Dendritic cell treated with granulocyte-macrophage colony-stimulating factor and Interleukin-4, amounts not matched to agents 40 ng/mL and 50 ng/mL, for 4 days (primary cell): ENCODE data around the gene CDC42EP3.

Experiments
- H3K27ac Mint-ChIP-seq: one replicate; pipeline ENCODE4 v1.8.0; 2022; ENCODE audit warnings: mild to moderate bottlenecking, mixed read lengths
- H3K27me3 Mint-ChIP-seq: one replicate; pipeline ENCODE4 v1.8.0; 2022; ENCODE audit warnings: mild to moderate bottlenecking, mixed read lengths
- H3K36me3 Mint-ChIP-seq: one replicate; pipeline ENCODE4 v1.8.0; 2022; ENCODE audit warnings: low read depth, mixed read lengths
- H3K4me1 Mint-ChIP-seq: one replicate; pipeline ENCODE4 v1.8.0; 2022; ENCODE audit warnings: low read depth, mixed read lengths
- H3K4me3 Mint-ChIP-seq: one replicate; pipeline ENCODE4 v1.8.0; 2022; ENCODE audit warnings: mild to moderate bottlenecking, moderate library complexity, mixed read lengths
- H3K9me3 Mint-ChIP-seq: one replicate; pipeline ENCODE4 v1.8.0; 2022; ENCODE audit warnings: mixed read lengths
- intact Hi-C: fragments of 100-400 bp; cut with micrococcal nuclease; formaldehyde crosslinking; loops from one replicate; pipeline ENCODE4 v1.15.0; 2022

Gene CDC42EP3, protein sequence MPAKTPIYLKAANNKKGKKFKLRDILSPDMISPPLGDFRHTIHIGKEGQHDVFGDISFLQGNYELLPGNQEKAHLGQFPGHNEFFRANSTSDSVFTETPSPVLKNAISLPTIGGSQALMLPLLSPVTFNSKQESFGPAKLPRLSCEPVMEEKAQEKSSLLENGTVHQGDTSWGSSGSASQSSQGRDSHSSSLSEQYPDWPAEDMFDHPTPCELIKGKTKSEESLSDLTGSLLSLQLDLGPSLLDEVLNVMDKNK

DNA sequence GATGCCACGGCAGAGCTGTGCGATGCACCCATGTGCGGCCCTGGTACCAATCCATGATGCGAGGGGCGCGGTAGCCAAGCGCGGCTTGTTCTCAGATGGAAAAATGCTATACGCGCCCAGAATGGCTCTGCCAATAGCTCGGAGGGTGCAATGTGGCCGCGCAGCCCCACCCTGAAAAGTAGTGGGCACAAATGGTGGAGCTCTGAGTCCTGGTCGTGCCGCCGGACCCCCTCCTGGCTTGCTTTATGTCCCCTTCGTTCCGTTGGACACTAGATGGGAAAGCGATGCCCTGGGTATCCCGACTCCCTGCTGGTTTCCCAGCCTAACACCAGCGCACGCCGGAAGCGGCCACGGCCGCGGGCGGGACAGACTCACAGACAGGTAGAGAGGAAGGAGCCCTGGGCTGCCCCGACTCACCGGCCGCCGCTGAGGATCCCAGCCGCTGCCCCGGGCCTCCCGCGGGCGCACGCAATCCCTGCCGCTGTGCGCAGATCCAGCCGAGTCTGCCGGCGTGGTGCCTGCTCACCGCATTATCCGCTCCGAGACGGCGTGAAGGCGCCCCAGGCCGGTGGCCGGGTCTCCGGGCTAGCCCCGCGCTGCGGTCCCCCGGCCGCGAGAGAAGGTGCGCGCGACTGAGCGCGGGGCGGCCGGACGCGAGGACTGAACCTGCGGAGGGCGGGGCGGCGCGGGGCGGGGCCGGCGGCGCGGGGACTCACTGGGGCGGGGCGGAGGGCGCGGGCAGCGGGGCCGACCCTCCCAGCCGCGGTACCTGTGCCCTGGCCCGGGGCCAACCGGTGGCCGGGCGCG lies at the start of gene CDC42EP3:
TSS of gene CDC42EP3 (minus strand) at position 634 of the 807 bp plus-strand sequence. CDS start 25,055 bp downstream, outside the sequence.
- H3K4me1 Mint-ChIP-seq: peaks cover 47% of the 10 kb centered on the region
- peak within 1 kb of the TSS; percentile 91 for H3K4me3 Mint-ChIP-seq
- no peaks in the 10 kb centered on the region for H3K27me3 Mint-ChIP-seq
- intact Hi-C loops: loop anchor here (5.0 to 10.0 kb wide), 3 partner anchors 34 to 204 kb away; no protein-coding TSS in a partner anchor
- no peaks in the 10 kb centered on the region for H3K9me3 Mint-ChIP-seq
- peaks cover 19% of the 10 kb centered on the region for H3K36me3 Mint-ChIP-seq
- H3K27ac Mint-ChIP-seq: peak within 1 kb of the TSS; percentile 89

DNA sequence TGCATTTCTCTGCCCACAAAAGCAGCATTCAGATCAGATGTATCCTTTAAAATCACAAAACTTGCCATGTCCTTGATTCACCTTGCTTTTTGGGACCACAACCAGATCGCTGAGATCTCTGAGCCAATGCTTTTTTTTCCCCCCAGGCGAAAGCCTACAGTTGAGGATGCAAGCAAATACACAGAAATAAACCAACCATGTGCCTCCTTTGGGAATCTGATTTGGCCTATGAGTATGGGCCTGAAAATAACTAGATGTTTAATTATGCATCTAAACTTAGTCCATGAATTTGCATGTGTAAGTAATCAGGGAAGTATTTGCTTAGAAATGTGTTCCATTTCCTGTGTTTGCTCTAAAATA lies 49.7 kb upstream of the CDC42EP3 start:
- Mint-ChIP-seq H3K9me3 (peaks cover 4% of the 10 kb centered on the region), H3K27me3 (no peaks in the 10 kb centered on the region), H3K36me3 (no peaks in the 10 kb centered on the region), H3K4me3 (no peak overlapping the region), H3K4me1 (peaks cover 9% of the 10 kb centered on the region), H3K27ac (no peak overlapping the region)
- intact Hi-C loops: no loop called here

DNA sequence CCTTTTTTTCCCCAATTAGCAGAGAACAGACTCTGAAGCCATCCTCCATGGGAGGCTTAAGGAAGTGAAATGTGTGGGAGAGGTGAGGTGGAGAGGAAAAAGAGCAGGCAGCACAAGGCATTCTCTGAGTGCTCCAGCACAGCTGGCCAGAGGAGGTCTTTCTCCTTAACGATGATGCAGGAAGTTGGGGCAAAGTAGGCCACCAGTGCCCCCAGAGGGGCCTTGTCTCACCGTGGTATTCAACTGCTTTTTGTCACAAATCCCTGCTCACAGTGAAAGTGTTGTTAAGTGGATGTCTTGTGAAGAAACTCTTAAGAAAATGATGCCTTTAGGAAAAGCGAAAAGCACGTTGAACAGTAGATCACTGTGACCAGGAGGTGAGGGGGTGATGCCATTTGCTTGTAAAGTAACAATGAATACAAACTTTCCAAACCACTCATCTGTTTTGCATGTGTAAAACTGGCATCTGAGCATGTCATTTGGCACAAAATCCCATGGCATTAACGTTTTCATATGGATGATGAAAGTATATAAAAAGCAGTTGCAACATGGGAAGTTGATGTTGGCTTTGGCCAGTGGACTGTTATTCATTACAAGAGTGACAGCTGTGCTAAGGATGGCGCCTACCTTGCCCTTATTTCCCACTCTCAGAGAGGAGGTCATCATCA lies 49.2 kb upstream of the CDC42EP3 start:
- Mint-ChIP-seq H3K27me3 (no peaks in the 10 kb centered on the region), H3K4me1 (peaks cover 9% of the 10 kb centered on the region), H3K4me3 (no peak overlapping the region), H3K27ac (no peak overlapping the region), H3K36me3 (no peaks in the 10 kb centered on the region), H3K9me3 (peaks cover 9% of the 10 kb centered on the region)
- intact Hi-C loops: no loop called here

DNA sequence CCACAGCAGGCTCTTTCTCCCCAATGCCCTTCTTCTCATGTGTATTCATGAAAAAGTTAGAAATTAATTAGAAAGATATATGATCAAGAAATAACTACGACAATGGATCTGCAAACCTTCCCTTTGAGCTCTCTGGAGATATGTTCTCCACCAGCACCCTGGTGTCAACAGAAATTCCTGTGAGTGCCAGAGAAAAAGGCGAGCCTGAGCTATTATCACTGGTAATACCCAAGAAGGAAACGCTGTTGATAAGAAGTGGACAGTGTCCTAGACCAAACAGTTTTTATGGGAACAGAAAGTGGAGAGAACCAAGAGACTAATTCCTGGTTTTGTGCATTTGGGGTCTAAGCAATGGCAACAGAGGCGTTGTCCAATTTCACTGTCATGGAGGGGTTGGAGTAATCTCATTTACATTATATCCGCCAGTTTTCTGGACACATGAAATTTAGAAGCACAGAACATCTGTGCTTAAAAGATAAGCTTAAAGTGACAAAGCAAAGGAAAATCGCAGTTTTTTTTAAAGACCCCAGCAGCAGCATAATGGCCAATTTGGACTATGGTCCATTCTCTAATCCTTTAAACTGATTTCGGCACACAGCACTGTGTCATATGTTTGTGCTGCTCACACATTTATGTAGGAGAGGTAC lies 47.2 kb upstream of the CDC42EP3 start:
- H3K9me3 Mint-ChIP-seq: peaks cover 13% of the 10 kb centered on the region
- H3K4me1 Mint-ChIP-seq: peaks cover 9% of the 10 kb centered on the region
- H3K36me3 Mint-ChIP-seq: no peaks in the 10 kb centered on the region
- H3K4me3 Mint-ChIP-seq: no peak overlapping the region
- intact Hi-C loops: no loop called here
- no peaks in the 10 kb centered on the region for H3K27me3 Mint-ChIP-seq
- no peak overlapping the region for H3K27ac Mint-ChIP-seq

DNA sequence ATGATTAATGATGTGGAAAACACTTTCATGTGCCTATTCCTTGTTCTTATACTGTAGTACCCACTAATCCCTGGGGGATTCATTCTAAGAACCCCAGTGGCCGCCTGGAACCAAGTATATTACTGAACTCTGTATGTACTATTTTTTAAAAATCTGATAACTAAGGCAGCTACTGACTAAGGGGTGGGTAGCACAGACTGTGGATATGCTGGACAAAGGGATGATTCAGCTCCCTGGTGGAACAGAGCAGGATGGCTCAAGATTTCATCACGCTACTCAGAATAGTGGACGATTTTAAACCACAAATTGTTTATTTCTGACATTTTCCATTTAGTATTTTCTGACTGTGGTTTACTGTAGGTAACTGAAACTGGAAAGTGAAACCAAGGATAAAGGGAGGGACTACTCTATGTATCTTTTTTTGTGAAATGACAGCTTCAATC lies 41.8 kb upstream of the CDC42EP3 start:
- Mint-ChIP-seq H3K4me1 (peaks cover 21% of the 10 kb centered on the region), H3K36me3 (no peaks in the 10 kb centered on the region), H3K27ac (no peak overlapping the region), H3K27me3 (no peaks in the 10 kb centered on the region), H3K4me3 (no peak overlapping the region), H3K9me3 (peaks cover 13% of the 10 kb centered on the region)
- intact Hi-C loops: no loop called here

DNA sequence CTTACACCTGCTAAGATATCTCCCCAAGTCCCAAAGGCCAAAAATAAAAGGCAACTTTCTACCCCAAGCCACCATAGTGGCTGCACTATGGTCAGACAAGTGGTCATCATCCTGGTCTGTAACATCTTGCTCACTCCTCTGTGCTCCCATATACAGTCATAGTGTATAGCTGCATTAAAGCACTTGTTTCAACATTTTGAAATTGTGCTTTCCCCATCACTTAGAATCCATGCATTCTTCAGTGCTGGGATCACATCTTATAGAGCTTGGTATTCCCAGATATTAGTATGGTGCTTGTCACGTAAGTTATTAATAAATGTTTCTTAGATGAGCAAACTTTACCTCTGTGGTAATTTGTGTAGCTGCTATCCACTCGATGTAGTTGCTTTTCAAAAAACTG lies 40.4 kb upstream of the CDC42EP3 start:
- Mint-ChIP-seq H3K9me3 (peaks cover 13% of the 10 kb centered on the region), H3K4me3 (no peak overlapping the region), H3K4me1 (peaks cover 31% of the 10 kb centered on the region), H3K36me3 (no peaks in the 10 kb centered on the region), H3K27ac (no peak overlapping the region), H3K27me3 (no peaks in the 10 kb centered on the region)
- intact Hi-C loops: no loop called here

DNA sequence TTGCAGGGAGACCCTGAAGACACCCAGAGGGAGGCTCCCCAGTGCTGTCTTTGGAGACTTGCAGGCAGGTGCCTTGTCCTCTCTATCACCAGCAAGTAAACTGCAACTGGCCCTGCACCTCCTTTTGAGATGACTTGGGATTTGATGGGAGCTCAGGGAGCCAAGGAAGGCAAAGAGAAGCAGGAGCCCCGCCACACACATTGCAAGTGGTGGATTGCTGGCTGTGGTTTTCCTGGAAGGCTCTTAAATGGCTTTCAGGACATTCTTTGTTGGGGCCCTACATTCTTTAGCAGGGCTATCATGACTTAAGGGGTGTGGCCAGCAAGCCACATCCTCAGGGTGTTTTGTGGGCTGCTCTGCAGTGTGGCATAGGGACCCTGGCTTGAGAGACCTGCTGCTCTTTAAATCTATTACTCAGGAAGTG lies 39.9 kb upstream of the CDC42EP3 start:
- Mint-ChIP-seq H3K36me3 (no peaks in the 10 kb centered on the region), H3K27me3 (no peaks in the 10 kb centered on the region), H3K4me3 (no peak overlapping the region), H3K4me1 (peaks cover 34% of the 10 kb centered on the region), H3K27ac (no peak overlapping the region), H3K9me3 (peaks cover 10% of the 10 kb centered on the region)
- intact Hi-C loops: no loop called here

DNA sequence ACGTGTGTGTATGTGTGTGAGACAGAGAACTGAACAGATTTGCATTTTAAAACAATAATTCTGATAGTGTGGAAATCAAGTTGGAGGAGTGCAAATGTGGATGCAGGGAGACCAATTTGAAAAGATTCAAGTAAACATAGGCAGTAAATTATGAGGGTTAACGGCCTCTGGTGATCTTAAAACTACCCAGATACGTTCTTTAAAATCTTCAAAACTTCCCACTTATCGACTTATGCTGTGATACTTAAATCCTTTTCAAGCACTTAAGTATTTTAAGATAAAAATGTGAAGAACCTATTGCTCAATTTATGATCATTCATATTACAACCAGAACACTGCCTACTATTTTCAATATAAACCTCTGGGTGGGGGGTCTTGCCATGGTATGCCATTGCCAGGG lies 37.7 kb upstream of the CDC42EP3 start:
- Mint-ChIP-seq H3K4me3 (no peak overlapping the region), H3K9me3 (no peaks in the 10 kb centered on the region), H3K27ac (no peak overlapping the region), H3K27me3 (no peaks in the 10 kb centered on the region), H3K36me3 (no peaks in the 10 kb centered on the region), H3K4me1 (peaks cover 42% of the 10 kb centered on the region)
- intact Hi-C loops: no loop called here

DNA sequence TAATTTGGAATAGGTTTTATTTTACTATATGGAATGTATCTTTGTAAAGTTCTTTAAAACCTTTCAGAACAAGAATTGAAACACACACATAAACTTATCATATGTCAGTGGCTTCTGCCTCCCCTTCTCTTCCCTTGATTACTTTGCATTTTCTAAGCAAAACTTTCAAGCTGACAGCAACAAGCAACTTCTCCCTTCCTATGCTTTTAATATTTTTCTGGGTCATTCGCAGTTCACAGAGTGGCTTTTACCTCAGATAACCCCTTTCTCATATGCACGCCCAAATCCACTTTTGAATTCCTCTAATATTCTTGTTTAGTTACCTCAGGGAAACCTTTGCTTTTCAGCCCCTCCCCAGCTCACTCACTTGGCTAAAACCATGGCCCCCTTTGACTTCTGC lies 36.7 kb upstream of the CDC42EP3 start:
- Mint-ChIP-seq H3K4me1 (peaks cover 42% of the 10 kb centered on the region), H3K36me3 (no peaks in the 10 kb centered on the region), H3K9me3 (no peaks in the 10 kb centered on the region), H3K27ac (peak overlapping the region; percentile 50), H3K27me3 (no peaks in the 10 kb centered on the region), H3K4me3 (no peak overlapping the region)
- intact Hi-C loops: no loop called here

DNA sequence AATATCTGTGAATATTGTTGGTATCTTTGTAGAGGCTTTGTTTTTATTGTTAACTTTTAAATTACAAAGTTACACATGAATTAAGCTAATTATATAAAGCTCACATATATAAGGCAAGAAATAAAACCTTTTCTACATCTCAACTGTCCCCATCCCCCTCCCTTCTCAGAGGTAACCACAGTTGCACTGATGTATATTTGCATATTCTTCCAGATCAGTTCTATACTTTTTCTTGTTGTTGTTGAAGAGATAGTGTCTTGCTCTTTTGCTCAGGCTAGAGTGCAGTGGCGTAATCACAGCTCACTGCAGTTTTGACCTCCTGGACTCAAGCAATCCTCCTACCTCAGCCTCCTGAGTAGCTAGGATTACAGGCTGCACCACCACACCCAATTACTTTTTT lies 36.0 kb upstream of the CDC42EP3 start:
- intact Hi-C loops: no loop called here

DNA sequence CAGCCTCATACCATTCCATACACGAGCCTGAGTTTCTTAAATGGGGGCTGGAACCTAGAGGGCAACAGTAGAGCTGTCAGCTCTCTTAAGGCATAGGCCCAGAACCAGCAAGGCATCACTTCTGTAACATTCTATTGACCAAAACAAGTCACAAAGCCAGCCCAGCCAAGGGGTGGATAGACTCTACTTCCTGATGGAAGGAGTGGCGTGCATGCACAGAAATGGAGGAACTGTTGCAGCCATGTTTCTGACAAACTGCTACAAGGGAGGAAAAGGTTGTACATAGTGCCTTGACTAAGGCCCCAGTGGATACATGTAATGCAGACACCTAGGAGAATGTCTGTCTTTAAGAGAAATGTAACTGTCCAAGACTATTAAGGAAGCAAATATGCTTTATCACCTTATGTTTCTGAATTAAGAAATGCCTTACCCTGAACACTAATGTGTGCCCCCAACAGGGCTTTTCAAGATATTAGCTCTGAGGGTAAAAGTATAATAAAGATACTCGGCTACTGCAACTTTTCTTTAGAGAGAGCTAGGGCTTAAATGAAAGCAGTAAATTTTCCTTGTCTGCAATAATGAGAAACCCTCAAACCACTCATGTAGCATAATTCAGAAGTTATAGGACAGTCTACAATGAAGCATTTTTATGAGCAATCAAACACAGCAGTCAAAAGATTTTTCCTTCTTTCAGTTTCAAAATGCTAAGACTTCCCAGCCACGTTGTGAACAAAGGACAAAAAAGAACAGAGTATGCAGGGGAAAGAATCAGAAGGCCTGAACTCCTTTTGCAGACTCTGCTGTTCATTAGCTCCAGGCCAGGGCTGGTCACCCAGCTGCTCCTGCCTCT lies 35.1 kb upstream of the CDC42EP3 start:
- Mint-ChIP-seq H3K4me1 (peaks cover 38% of the 10 kb centered on the region), H3K27me3 (no peaks in the 10 kb centered on the region), H3K27ac (peak overlapping the region; percentile 13), H3K9me3 (no peaks in the 10 kb centered on the region), H3K4me3 (no peak overlapping the region), H3K36me3 (no peaks in the 10 kb centered on the region)
- intact Hi-C loops: no loop called here

More for the DNA sequence above, 36.0 kb upstream of the CDC42EP3 start:
- H3K4me1 Mint-ChIP-seq: peaks cover 42% of the 10 kb centered on the region
- no peak overlapping the region for H3K27ac Mint-ChIP-seq
- H3K27me3 Mint-ChIP-seq: no peaks in the 10 kb centered on the region
- H3K36me3 Mint-ChIP-seq: no peaks in the 10 kb centered on the region
- H3K4me3 Mint-ChIP-seq: no peak overlapping the region
- no peaks in the 10 kb centered on the region for H3K9me3 Mint-ChIP-seq

DNA sequence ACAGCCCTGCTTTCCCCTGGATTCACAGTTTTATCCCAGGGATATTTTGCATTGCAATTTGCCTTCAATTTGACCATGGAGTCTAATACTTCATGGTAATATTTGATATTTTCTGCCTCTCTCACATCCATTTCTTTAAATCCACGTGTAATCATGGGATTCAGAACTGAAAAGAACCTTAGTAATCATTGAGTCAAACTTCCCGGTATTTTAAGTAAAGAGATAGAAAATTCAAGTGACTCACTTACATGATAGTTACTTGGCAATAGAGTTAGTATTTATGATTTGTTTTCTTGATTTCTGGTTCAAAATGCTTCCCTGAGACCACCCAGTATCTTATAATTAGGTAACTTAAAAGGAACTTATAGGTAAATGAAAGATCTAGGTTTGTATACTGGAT lies 33.7 kb upstream of the CDC42EP3 start:
- Mint-ChIP-seq H3K9me3 (no peaks in the 10 kb centered on the region), H3K27ac (no peak overlapping the region), H3K4me1 (peaks cover 28% of the 10 kb centered on the region), H3K27me3 (no peaks in the 10 kb centered on the region), H3K36me3 (no peaks in the 10 kb centered on the region), H3K4me3 (no peak overlapping the region)
- intact Hi-C loops: no loop called here

DNA sequence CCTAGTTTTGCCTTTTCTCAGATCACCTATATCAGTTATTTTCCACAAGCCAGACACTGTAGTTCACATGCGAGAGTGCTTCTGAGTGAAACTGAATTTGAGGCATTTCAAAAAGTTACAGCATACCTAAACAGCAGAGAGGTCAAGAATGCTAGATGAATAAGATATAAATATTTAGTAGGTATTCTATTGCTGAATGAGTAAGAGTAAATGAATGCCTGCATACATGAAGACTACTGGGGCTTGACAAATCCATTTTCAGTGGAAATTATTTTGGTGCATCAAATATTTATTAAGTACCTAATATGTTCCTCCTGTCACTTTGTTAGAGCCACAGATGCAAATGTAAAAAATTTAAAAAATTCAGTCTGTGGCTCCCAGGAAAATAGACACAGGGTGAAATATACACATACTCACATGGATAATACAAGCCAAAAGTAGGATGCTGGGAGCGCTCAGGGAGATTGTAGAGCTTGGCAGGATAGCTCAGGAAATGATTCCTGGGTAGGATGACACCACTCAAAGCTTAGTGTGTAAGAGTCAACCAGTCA lies 27.6 kb upstream of the CDC42EP3 start:
- Mint-ChIP-seq H3K4me3 (no peak overlapping the region), H3K4me1 (no peaks in the 10 kb centered on the region), H3K27ac (no peak overlapping the region), H3K36me3 (no peaks in the 10 kb centered on the region), H3K27me3 (no peaks in the 10 kb centered on the region), H3K9me3 (no peaks in the 10 kb centered on the region)
- intact Hi-C loops: no loop called here
